Lower lobe of right lung (tissue), 2 donors: ENCODE measurements around the gene SYT6. TPM values are rescaled to one million over a fixed set of nuclear protein-coding genes. Genes with fewer than 3 reads are reported as not detected.

Source experiments
- ATAC-seq, 2 donors: fragments of 200-7000 bp; cut with Tn5 transposase; one replicate each; pipeline ENCODE4 v1.9.1; 2020 to 2022; ENCODE audit warnings: mild to moderate bottlenecking in 2 of 2, moderate library complexity in 2 of 2
- DNase-seq: peaks from one replicate; pipeline ENCODE4 v3.0.0-alpha.2; 2020
- H3K27ac ChIP-seq: fragments of 200-600 bp; one replicate; pipeline ENCODE4 v1.8.0; 2022
- H3K27me3 ChIP-seq: fragments of 200-600 bp; one replicate; pipeline ENCODE4 v1.8.0; 2022; ENCODE audit warnings: low read depth
- H3K36me3 ChIP-seq: fragments of 200-600 bp; one replicate; pipeline ENCODE4 v1.8.0; 2022; ENCODE audit warnings: mild to moderate bottlenecking
- H3K4me1 ChIP-seq: fragments of 200-600 bp; one replicate; pipeline ENCODE4 v1.8.0; 2022
- H3K4me3 ChIP-seq: fragments of 200-600 bp; one replicate; pipeline ENCODE4 v1.8.0; 2022; ENCODE audit warnings: mild to moderate bottlenecking
- H3K9me3 ChIP-seq: fragments of 200-600 bp; one replicate; pipeline ENCODE4 v1.8.0; 2022
- intact Hi-C: fragments of 100-400 bp; cut with DNase I; formaldehyde crosslinking; loops from one replicate; pipeline ENCODE4 v1.11.0; 2022
- total RNA-seq: library from RNA; stranded (reverse); fragmentation: NEBNext Ultra II Directional; extraction: Animal tissue kit (Norgen Biotek cat#: 25700); gene quantifications from one replicate; pipeline ENCODE4 v1.2.1, GENCODE V29; 2021
- TF ChIP-seq, protein P1 (sequence below): fragments of 200-600 bp; IDR thresholded peaks from one replicate; pipeline ENCODE4 v1.8.0; 2022; ENCODE audit warnings: antibody characterized with exemption, mild to moderate bottlenecking
- donor health status: DM: no; HTN: yes; CAD: no; lungs with severe emphysema.

The SYT6 gene
- total RNA-seq, 1 donor from 2014 or later: not detected

DNA sequence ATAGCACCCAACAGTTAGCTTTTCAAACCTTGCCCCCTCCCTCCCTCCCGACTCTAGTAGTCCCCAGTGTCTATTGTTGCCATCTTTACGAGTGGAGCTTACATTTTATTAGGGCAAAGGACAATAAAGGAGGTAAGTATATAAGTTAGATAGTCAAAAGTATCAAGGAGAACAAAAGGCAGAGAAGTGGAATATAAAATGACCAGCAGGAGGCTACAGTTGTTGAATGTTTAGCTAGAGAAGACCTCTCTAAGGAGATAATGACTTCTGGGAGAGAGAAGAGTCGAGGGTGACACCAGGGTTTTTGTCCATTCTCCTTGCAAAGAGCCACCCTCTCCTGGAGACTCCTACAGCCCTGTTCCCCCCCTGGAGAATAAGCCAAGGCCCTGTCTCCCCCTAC, 48.7 kb downstream of the SYT6 start:
- Histone ChIP-seq H3K4me3 (no peak overlapping the region), H3K9me3 (no peaks in the 10 kb centered on the region), H3K4me1 (no peaks in the 10 kb centered on the region), H3K36me3 (no peaks in the 10 kb centered on the region), H3K27me3 (no peaks in the 10 kb centered on the region), H3K27ac (no peak overlapping the region)
- DNase-seq: no peak
- TF ChIP-seq, protein P1, sequence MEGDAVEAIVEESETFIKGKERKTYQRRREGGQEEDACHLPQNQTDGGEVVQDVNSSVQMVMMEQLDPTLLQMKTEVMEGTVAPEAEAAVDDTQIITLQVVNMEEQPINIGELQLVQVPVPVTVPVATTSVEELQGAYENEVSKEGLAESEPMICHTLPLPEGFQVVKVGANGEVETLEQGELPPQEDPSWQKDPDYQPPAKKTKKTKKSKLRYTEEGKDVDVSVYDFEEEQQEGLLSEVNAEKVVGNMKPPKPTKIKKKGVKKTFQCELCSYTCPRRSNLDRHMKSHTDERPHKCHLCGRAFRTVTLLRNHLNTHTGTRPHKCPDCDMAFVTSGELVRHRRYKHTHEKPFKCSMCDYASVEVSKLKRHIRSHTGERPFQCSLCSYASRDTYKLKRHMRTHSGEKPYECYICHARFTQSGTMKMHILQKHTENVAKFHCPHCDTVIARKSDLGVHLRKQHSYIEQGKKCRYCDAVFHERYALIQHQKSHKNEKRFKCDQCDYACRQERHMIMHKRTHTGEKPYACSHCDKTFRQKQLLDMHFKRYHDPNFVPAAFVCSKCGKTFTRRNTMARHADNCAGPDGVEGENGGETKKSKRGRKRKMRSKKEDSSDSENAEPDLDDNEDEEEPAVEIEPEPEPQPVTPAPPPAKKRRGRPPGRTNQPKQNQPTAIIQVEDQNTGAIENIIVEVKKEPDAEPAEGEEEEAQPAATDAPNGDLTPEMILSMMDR: no peak
- no peak for ATAC-seq
- intact Hi-C loops: no loop called here

DNA sequence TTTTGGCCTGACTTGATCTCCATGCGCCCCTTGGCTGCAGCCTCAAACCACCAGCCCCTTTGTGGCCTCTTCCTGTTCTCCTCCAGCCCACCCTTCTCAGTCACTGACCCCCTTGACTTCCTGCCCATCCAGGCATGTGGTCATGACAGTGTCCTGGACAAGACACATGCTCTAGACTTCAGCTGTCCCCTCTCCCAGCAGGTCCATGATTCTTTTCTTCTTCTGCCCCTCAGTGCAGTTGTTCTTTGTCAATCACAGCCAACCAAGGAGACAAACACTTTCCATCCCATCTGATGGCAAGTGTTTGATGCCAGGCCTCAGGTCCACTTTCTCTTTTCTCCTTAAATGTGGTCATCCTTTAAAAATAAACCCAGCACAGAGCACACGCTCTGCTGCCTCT, 49.7 kb downstream of the SYT6 start:
- no peaks in the 10 kb centered on the region for H3K9me3 ChIP-seq
- intact Hi-C loops: no loop called here
- ATAC-seq (no peak), DNase-seq (no peak)
- H3K27ac ChIP-seq: no peak overlapping the region
- H3K36me3 ChIP-seq: no peaks in the 10 kb centered on the region
- TF ChIP-seq, protein P1: no peak
- no peaks in the 10 kb centered on the region for H3K27me3 ChIP-seq
- no peak overlapping the region for H3K4me3 ChIP-seq
- no peaks in the 10 kb centered on the region for H3K4me1 ChIP-seq

- DNase-seq (no peak), ATAC-seq (no peak)
- Histone ChIP-seq H3K27ac (no peak overlapping the region), H3K27me3 (no peaks in the 10 kb centered on the region), H3K4me3 (no peak overlapping the region), H3K9me3 (no peaks in the 10 kb centered on the region), H3K4me1 (no peaks in the 10 kb centered on the region), H3K36me3 (no peaks in the 10 kb centered on the region)
- TF ChIP-seq, protein P1: no peak
- intact Hi-C loops: no loop called here
Measured at GRCh38 chr1:114102136-114102535, 51.5 kb downstream of the SYT6 start.

DNA sequence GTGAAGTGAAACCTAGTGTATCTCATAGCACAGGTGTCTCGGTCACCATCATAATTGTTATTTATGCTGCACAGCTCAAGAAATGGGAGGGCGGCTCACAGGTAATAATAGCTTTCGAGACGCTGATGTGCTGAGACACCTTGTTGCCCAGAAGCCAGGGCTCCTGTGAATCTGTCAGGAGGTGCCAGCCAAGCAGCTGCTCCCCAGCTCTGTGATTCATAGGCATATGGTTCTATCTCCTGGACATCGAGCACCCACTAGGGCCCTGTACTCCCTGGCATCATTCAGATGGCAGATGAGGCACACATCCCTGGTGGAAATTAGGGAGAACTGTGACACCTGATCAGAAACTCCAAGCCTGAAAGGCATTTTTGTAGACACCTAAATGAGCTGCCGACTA, 53.5 kb downstream of the SYT6 start:
- no peaks in the 10 kb centered on the region for H3K36me3 ChIP-seq
- DNase-seq (no peak), ATAC-seq (no peak)
- H3K4me1 ChIP-seq: no peaks in the 10 kb centered on the region
- intact Hi-C loops: no loop called here
- no peaks in the 10 kb centered on the region for H3K9me3 ChIP-seq
- no peak overlapping the region for H3K4me3 ChIP-seq
- no peaks in the 10 kb centered on the region for H3K27me3 ChIP-seq
- TF ChIP-seq, protein P1: no peak
- H3K27ac ChIP-seq: no peak overlapping the region

- intact Hi-C loops: no loop called here
- Histone ChIP-seq H3K27me3 (no peaks in the 10 kb centered on the region), H3K27ac (no peak overlapping the region), H3K4me3 (no peak overlapping the region), H3K4me1 (no peaks in the 10 kb centered on the region), H3K9me3 (no peaks in the 10 kb centered on the region), H3K36me3 (no peaks in the 10 kb centered on the region)
- TF ChIP-seq, protein P1: no peak
- no peak for ATAC-seq
- no peak for DNase-seq
Measured at GRCh38 chr1:114099268-114099667, 54.4 kb downstream of the SYT6 start.

- no peaks in the 10 kb centered on the region for H3K4me1 ChIP-seq
- DNase-seq: no peak
- TF ChIP-seq, protein P1: no peak
- H3K9me3 ChIP-seq: no peaks in the 10 kb centered on the region
- intact Hi-C loops: no loop called here
- H3K36me3 ChIP-seq: no peaks in the 10 kb centered on the region
- no peaks in the 10 kb centered on the region for H3K27me3 ChIP-seq
- no peak for ATAC-seq
- no peak overlapping the region for H3K27ac ChIP-seq
- no peak overlapping the region for H3K4me3 ChIP-seq
Measured at GRCh38 chr1:114097109-114097508, 56.6 kb downstream of the SYT6 start.
